Glutamatergic neuron (in vitro differentiated cells): Measurements from ENCODE around the gene RBM20. TPM values are rescaled to one million over a fixed set of nuclear protein-coding genes. Genes with fewer than 3 reads are reported as not detected.
"Not testable (repeated sequence)": the region's sequence is repeated elsewhere in the genome, so short reads cannot be mapped to it uniquely, and the experiment has no call there.

Source experiments
- DNase-seq: peaks from one replicate; pipeline ENCODE4 v3.0.0; 2022
- H3K27ac Mint-ChIP-seq: one replicate; pipeline ENCODE4 v1.8.0; 2020; ENCODE audit warnings: mild to moderate bottlenecking, mixed read lengths, inconsistent platforms; ENCODE audit not compliant: unreplicated experiment
- H3K27me3 Mint-ChIP-seq: one replicate; pipeline ENCODE4 v1.8.0; 2020; ENCODE audit warnings: mild to moderate bottlenecking, moderate library complexity, mixed read lengths, inconsistent platforms; ENCODE audit not compliant: unreplicated experiment
- H3K36me3 Mint-ChIP-seq: one replicate; pipeline ENCODE4 v1.8.0; 2020; ENCODE audit warnings: mild to moderate bottlenecking, mixed read lengths, inconsistent platforms; ENCODE audit not compliant: unreplicated experiment
- H3K4me1 Mint-ChIP-seq: one replicate; pipeline ENCODE4 v1.8.0; 2020; ENCODE audit warnings: mild to moderate bottlenecking, low read depth, mixed read lengths, inconsistent platforms; ENCODE audit not compliant: unreplicated experiment
- H3K4me3 Mint-ChIP-seq: one replicate; pipeline ENCODE4 v1.8.0; 2020; ENCODE audit warnings: mild to moderate bottlenecking, mixed read lengths, inconsistent platforms; ENCODE audit not compliant: unreplicated experiment
- H3K9me3 Mint-ChIP-seq: one replicate; pipeline ENCODE4 v1.8.0; 2020; ENCODE audit warnings: mild to moderate bottlenecking, moderate library complexity, mixed read lengths, inconsistent platforms; ENCODE audit not compliant: unreplicated experiment
- CTCF ChIP-seq: fragments of 200-600 bp; sonication (generic); IDR thresholded peaks from one replicate; pipeline ENCODE4 v1.5.0; 2021; ENCODE audit not compliant: partially characterized antibody, unreplicated experiment
- total RNA-seq: library from RNA; stranded (reverse); fragmentation: NEBNext Ultra II Directional; extraction: Animal tissue kit (Norgen Biotek cat#: 25700); gene quantifications from one replicate; pipeline ENCODE4 v1.2.1, GENCODE V29; 2021; ENCODE audit not compliant: unreplicated experiment

Gene RBM20
- total RNA-seq, 1 donor from 2014 or later, result 5.8 TPM

GRCh38 chr10:110724937-110725336 lies 80.8 kb downstream of the RBM20 start:
- Mint-ChIP-seq H3K27me3 (peaks cover 13% of the 10 kb centered on the region), H3K9me3 (peaks cover 18% of the 10 kb centered on the region), H3K4me3 (peak overlapping the region; percentile 52), H3K36me3 (peaks cover 6% of the 10 kb centered on the region), H3K4me1 (peaks cover 50% of the 10 kb centered on the region), H3K27ac (peak overlapping the region; percentile 94)
- no peak for TF ChIP-seq CTCF
- no peak for DNase-seq

GRCh38 chr10:110725801-110726630 lies 81.9 kb downstream of the RBM20 start:
- peaks cover 3% of the 10 kb centered on the region for H3K36me3 Mint-ChIP-seq
- peak overlapping the region; percentile 94 for H3K27ac Mint-ChIP-seq
- peaks cover 10% of the 10 kb centered on the region for H3K27me3 Mint-ChIP-seq
- peak overlapping the region; percentile 67 for H3K4me3 Mint-ChIP-seq
- H3K9me3 Mint-ChIP-seq, result peaks cover 15% of the 10 kb centered on the region
- no peak for TF ChIP-seq CTCF
- peaks cover 41% of the 10 kb centered on the region for H3K4me1 Mint-ChIP-seq
- peak; percentile 77 for DNase-seq

GRCh38 chr10:110727785-110728184 lies 83.6 kb downstream of the RBM20 start:
- DNase-seq, H3K4me3 Mint-ChIP-seq, H3K27ac Mint-ChIP-seq, H3K36me3 Mint-ChIP-seq: not testable (repeated sequence)
- H3K4me1 Mint-ChIP-seq, result peaks cover 33% of the 10 kb centered on the region
- peaks cover 15% of the 10 kb centered on the region for H3K9me3 Mint-ChIP-seq
- peaks cover 11% of the 10 kb centered on the region for H3K27me3 Mint-ChIP-seq

- Mint-ChIP-seq H3K36me3 (no peaks in the 10 kb centered on the region), H3K27ac (no peak overlapping the region), H3K4me1 (peaks cover 24% of the 10 kb centered on the region)
These were observed 86.4 kb downstream of the RBM20 start for GRCh38 chr10:110730345-110731050.

More at GRCh38 chr10:110730345-110731050, 86.4 kb downstream of the RBM20 start:
- Mint-ChIP-seq H3K27me3 (peaks cover 11% of the 10 kb centered on the region), H3K4me3 (no peak overlapping the region), H3K9me3 (peaks cover 11% of the 10 kb centered on the region)
- no peak for TF ChIP-seq CTCF
- no peak for DNase-seq
